ENCODE measurements around the gene MEN1.

- TF ChIP-seq CTCF (conservative IDR thresholded peaks at IDR 0.05; ENCODE audit: low read length): no peak
- no peak for TF ChIP-seq EZH2phosphoT487 (IDR thresholded peaks at IDR 0.05; ENCODE audit: borderline replicate concordance, low read depth, low read length)
These were observed 51.1 kb downstream of the MEN1 start for GRCh38 chr11:64759131-64759721.

All from OCI-LY7 (cell line).